NCI-H1092 treated with DMSO at 0.1 percent for 48 hours (cell line): ENCODE results near the gene IL1RL1.

ENCODE experiments used
- DNase-seq: peaks from one replicate; lab custom pipeline; 2025; lab: John Stamatoyannopoulos, UW

The IL1RL1 gene

GRCh38 chr2:102368461-102369109 lies 57.2 kb downstream of the IL1RL1 start:
- DNase-seq, result no peak

- no peak for DNase-seq
Observed at GRCh38 chr2:102369866-102370265, 58.5 kb downstream of the IL1RL1 start.

- DNase-seq, result no peak
Observed at GRCh38 chr2:102376052-102376591, 64.8 kb downstream of the IL1RL1 start.

GRCh38 chr2:102383722-102384121 lies 72.4 kb downstream of the IL1RL1 start:
- DNase-seq, result no peak

- no peak for DNase-seq
Observed at GRCh38 chr2:102385522-102385921, 74.2 kb downstream of the IL1RL1 start.

- DNase-seq, result no peak
Observed at GRCh38 chr2:102386004-102386403, 74.6 kb downstream of the IL1RL1 start.

- DNase-seq, result no peak
Observed at GRCh38 chr2:102386867-102387541, 75.6 kb downstream of the IL1RL1 start.

GRCh38 chr2:102387763-102388546 lies 76.6 kb downstream of the IL1RL1 start:
- no peak for DNase-seq

GRCh38 chr2:102391565-102391964 lies 80.2 kb downstream of the IL1RL1 start:
- no peak for DNase-seq

GRCh38 chr2:102392096-102392495 lies 80.7 kb downstream of the IL1RL1 start:
- DNase-seq, result no peak

GRCh38 chr2:102392942-102393341 lies 81.6 kb downstream of the IL1RL1 start:
- DNase-seq, result no peak

GRCh38 chr2:102396012-102396411 lies 84.6 kb downstream of the IL1RL1 start:
- no peak for DNase-seq

GRCh38 chr2:102397209-102397608 lies 85.8 kb downstream of the IL1RL1 start:
- DNase-seq, result no peak

- no peak for DNase-seq
Observed at GRCh38 chr2:102399499-102400141, 88.3 kb downstream of the IL1RL1 start.

- DNase-seq, result no peak
Observed at GRCh38 chr2:102401456-102401855, 90.1 kb downstream of the IL1RL1 start.
